ENCODE data around the gene NHSL2.

- no peak for TF ChIP-seq GATA3 (IDR thresholded peaks at IDR 0.05; ENCODE audit: low read depth, low read length)
- TF ChIP-seq GATA2 (IDR thresholded peaks at IDR 0.05; ENCODE audit: low read depth, low read length) = no peak
Measured at GRCh38 chrX:72145181-72145580, 234.5 kb downstream of the NHSL2 start.
